DMS 273 treated with DMSO at 0.1 percent for 48 hours (cell line): ENCODE measurements around the gene KTI12.
A peak's percentile ranks its signal among the peaks of the same experiment; 100 is the strongest.
"Not testable (repeated sequence)": the region's sequence is repeated elsewhere in the genome, so short reads cannot be mapped to it uniquely, and the experiment has no call there.

Experiments
- DNase-seq: peaks from one replicate; lab custom pipeline; 2025; lab: John Stamatoyannopoulos, UW

KTI12 gene

GRCh38 chr1:52033190-52034049, at the start of gene KTI12:
TSS of gene KTI12 (minus strand) at chr1:52033810. CDS start at chr1:52033761, 49 bp downstream.
- DNase-seq: peak; percentile 84

GRCh38 chr1:52080014-52080415, 46.4 kb upstream of the KTI12 start:
- no peak for DNase-seq

- DNase-seq: not testable (repeated sequence)
Measured at GRCh38 chr1:52077277-52077676, 43.7 kb upstream of the KTI12 start.

GRCh38 chr1:52072291-52072690, 38.7 kb upstream of the KTI12 start:
- no peak for DNase-seq

- DNase-seq: no peak
Measured at GRCh38 chr1:52070704-52071103, 37.1 kb upstream of the KTI12 start.

- DNase-seq: no peak
Measured at GRCh38 chr1:52063192-52063591, 29.6 kb upstream of the KTI12 start.

GRCh38 chr1:52060822-52061221, 27.2 kb upstream of the KTI12 start:
- DNase-seq: no peak

GRCh38 chr1:52059888-52060287, 26.3 kb upstream of the KTI12 start:
- no peak for DNase-seq

- no peak for DNase-seq
Measured at GRCh38 chr1:52059321-52059720, 25.7 kb upstream of the KTI12 start.

GRCh38 chr1:52057876-52058415, 24.3 kb upstream of the KTI12 start:
- no peak for DNase-seq

- DNase-seq: no peak
Measured at GRCh38 chr1:52057255-52057654, 23.6 kb upstream of the KTI12 start.

- DNase-seq: no peak
Measured at GRCh38 chr1:52056937-52057231, 23.3 kb upstream of the KTI12 start.

GRCh38 chr1:52056163-52056936, 22.7 kb upstream of the KTI12 start, which contains the start of gene BTF3L4:
TSS of gene BTF3L4 (plus strand) at chr1:52056295. CDS start at chr1:52059848, 3,553 bp downstream.
- peak; percentile 95 for DNase-seq

- DNase-seq: no peak
Measured at GRCh38 chr1:52055866-52056162, 22.2 kb upstream of the KTI12 start.

- DNase-seq: peak; percentile 83
Measured at GRCh38 chr1:52055066-52055865, 21.7 kb upstream of the KTI12 start, which contains the start of gene TXNDC12. TSS of gene TXNDC12 (minus strand) at chr1:52055191. CDS start at chr1:52055096, 95 bp downstream.

GRCh38 chr1:52054496-52055065, 21.0 kb upstream of the KTI12 start:
- no peak for DNase-seq

GRCh38 chr1:52053862-52054261, 20.3 kb upstream of the KTI12 start:
- no peak for DNase-seq

- DNase-seq: not testable (repeated sequence)
Measured at GRCh38 chr1:52049337-52049736, 15.7 kb upstream of the KTI12 start.

- DNase-seq: not testable (repeated sequence)
Measured at GRCh38 chr1:52045666-52046195, 12.1 kb upstream of the KTI12 start.

GRCh38 chr1:52045236-52045635, 11.6 kb upstream of the KTI12 start:
- no peak for DNase-seq

- DNase-seq: no peak
Measured at GRCh38 chr1:52041551-52042185, 8.1 kb upstream of the KTI12 start.
